Ishikawa (cell line): ENCODE data around the gene TARBP2.

Experiments
- CREB1 ChIP-seq: IDR thresholded peaks from 2 replicates; pipeline ENCODE4 v1.6.1; 2012; ENCODE audit warnings: low read depth
- EP300 ChIP-seq: IDR thresholded peaks from 2 replicates; pipeline ENCODE4 v1.6.1; 2012; ENCODE audit warnings: borderline replicate concordance
- YY1 ChIP-seq: IDR thresholded peaks from 2 replicates; pipeline ENCODE4 v1.6.1; 2012; ENCODE audit warnings: low read depth

DNA sequence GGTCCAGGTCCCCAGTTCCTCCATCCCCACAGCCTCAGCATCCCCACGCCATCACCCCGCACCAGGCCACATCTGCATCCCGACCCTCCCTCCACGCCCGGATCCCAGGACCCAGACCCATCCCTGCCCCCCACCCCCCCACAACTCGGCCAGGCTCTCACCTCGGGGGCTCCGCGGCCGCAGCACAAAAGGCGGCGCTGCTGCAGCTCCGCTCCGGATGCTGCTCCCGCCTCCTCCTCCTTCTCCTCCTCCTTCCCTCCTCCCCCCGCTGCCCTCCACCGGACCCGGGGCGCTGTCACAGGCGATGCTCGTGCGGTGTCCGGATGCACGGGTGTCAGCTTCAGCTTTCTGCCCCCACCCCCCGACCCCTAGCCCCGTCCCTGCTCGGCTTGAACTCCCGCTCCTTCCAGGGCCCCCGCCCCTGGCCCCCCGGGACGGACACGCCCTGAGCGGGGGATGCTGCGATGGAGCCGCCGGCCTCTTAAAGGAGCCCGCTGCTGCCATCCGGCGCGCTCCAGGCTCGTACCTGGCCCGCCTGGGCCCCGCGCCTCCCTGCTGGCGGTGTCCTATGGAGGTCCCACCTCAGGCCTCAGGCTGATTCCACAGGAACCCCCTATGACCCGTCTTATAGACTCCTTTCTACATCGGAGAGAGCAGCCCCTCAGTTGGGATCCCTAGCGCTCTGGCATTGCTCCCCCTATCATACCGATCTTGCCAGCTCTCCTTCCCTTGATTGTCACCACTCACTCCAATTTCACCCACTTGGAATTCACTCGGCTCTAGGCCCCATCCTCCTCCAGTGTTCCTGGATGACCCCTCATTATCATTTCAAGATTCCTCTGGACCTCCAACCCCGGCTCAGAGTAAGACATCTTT is 1.6 kb upstream of the TARBP2 start, which contains the start of gene MAP3K12:
- no peak for TF ChIP-seq EP300
- TF ChIP-seq YY1: no peak
- no peak for TF ChIP-seq CREB1
